ENCODE measurements around the gene PTGER3. TPM values are rescaled to one million over a fixed set of nuclear protein-coding genes. Genes with fewer than 3 reads are reported as not detected.

PTGER3 gene
- total RNA-seq, 4 donors from 2014 or later, result 23.1 to 60.8 (median 48.8) TPM

GRCh38 chr1:70970407-70970806, 77.2 kb downstream of the PTGER3 start:
- Histone ChIP-seq H3K9me3 (no peaks in the 10 kb centered on the region), H3K36me3 (no peaks in the 10 kb centered on the region), H3K4me1 (no peaks in the 10 kb centered on the region), H3K4me3 (no peak overlapping the region), H3K27ac (no peak overlapping the region), H3K27me3 (no peaks in the 10 kb centered on the region)
- TF ChIP-seq POLR2A (IDR thresholded peaks at IDR 0.05), result no peak
- TF ChIP-seq EP300 (IDR thresholded peaks at IDR 0.05), result no peak
- TF ChIP-seq, protein P1, sequence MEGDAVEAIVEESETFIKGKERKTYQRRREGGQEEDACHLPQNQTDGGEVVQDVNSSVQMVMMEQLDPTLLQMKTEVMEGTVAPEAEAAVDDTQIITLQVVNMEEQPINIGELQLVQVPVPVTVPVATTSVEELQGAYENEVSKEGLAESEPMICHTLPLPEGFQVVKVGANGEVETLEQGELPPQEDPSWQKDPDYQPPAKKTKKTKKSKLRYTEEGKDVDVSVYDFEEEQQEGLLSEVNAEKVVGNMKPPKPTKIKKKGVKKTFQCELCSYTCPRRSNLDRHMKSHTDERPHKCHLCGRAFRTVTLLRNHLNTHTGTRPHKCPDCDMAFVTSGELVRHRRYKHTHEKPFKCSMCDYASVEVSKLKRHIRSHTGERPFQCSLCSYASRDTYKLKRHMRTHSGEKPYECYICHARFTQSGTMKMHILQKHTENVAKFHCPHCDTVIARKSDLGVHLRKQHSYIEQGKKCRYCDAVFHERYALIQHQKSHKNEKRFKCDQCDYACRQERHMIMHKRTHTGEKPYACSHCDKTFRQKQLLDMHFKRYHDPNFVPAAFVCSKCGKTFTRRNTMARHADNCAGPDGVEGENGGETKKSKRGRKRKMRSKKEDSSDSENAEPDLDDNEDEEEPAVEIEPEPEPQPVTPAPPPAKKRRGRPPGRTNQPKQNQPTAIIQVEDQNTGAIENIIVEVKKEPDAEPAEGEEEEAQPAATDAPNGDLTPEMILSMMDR (IDR thresholded peaks at IDR 0.05), result no peak
- TF ChIP-seq POLR2AphosphoS5 (IDR thresholded peaks at IDR 0.05), result no peak
- DNase-seq (ENCODE audit: low spot score in 2 of 2), result no peak
- 91% methylated on average over 4 of the region's 4 CpGs for WGBS

DNA sequence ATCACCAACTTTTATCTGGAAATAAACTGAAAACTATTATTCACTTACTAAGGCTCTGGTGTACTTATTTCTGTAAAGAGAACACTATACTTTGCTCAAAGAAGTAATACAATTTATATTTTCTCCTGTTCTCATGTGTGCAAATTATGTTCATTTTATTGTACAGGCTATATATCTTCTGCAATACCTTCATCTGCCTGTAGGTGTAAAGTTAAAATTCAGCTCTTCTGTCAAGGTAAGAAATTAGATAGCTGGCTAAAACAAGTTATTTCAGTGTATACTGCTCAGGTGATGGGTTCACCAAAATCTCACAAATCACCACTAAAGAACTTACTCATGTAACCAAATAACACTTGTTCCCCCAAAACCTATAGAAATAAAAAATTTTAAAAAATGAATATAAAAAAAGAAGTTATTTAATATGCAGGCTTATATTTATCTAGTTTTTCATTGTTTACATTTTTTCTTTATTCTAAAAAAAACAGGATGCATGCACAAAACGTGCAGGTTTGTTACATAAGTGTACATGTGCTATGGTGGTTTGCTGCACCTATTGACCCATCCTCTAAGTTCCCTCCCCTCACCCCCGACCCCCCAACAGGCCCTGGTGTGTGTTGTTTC, 81.5 kb downstream of the PTGER3 start:
- no peak for TF ChIP-seq POLR2AphosphoS5 (IDR thresholded peaks at IDR 0.05)
- TF ChIP-seq, protein P1 (IDR thresholded peaks at IDR 0.05), result peak in 1 of 2 donors; percentile 34
- TF ChIP-seq EP300 (IDR thresholded peaks at IDR 0.05), result no peak
- no peak for TF ChIP-seq POLR2A (IDR thresholded peaks at IDR 0.05)
- H3K4me3 ChIP-seq, result no peak overlapping the region
- DNase-seq (ENCODE audit: low spot score in 2 of 2), result no peak
- no peaks in the 10 kb centered on the region for H3K36me3 ChIP-seq
- WGBS, result 52% methylated on average over 2 of the region's 2 CpGs
- H3K9me3 ChIP-seq, result no peaks in the 10 kb centered on the region
- H3K4me1 ChIP-seq, result peaks cover 6% of the 10 kb centered on the region
- no peak overlapping the region for H3K27ac ChIP-seq
- H3K27me3 ChIP-seq, result no peaks in the 10 kb centered on the region

GRCh38 chr1:70963374-70963773, 84.2 kb downstream of the PTGER3 start:
- H3K36me3 ChIP-seq, result no peaks in the 10 kb centered on the region
- H3K4me3 ChIP-seq, result no peak overlapping the region
- no peak overlapping the region for H3K27ac ChIP-seq
- WGBS, result 77% methylated on average over 1 of the region's 6 CpGs
- no peaks in the 10 kb centered on the region for H3K9me3 ChIP-seq
- DNase-seq (ENCODE audit: low spot score in 2 of 2), result no peak
- TF ChIP-seq, protein P1 (IDR thresholded peaks at IDR 0.05), result no peak
- H3K27me3 ChIP-seq, result no peaks in the 10 kb centered on the region
- peaks cover 6% of the 10 kb centered on the region for H3K4me1 ChIP-seq

GRCh38 chr1:70961374-70961975, 86.1 kb downstream of the PTGER3 start:
- H3K9me3 ChIP-seq, result no peaks in the 10 kb centered on the region
- H3K4me3 ChIP-seq, result no peak overlapping the region
- peaks cover 6% of the 10 kb centered on the region for H3K4me1 ChIP-seq
- 7% methylated on average over 1 of the region's 1 CpG for WGBS
- H3K36me3 ChIP-seq, result no peaks in the 10 kb centered on the region
- no peak for TF ChIP-seq POLR2A (IDR thresholded peaks at IDR 0.05)
- TF ChIP-seq, protein P1 (IDR thresholded peaks at IDR 0.05), result no peak
- no peak for TF ChIP-seq EP300 (IDR thresholded peaks at IDR 0.05)
- no peak for DNase-seq (ENCODE audit: low spot score in 2 of 2)
- no peaks in the 10 kb centered on the region for H3K27me3 ChIP-seq
- no peak overlapping the region for H3K27ac ChIP-seq

DNA sequence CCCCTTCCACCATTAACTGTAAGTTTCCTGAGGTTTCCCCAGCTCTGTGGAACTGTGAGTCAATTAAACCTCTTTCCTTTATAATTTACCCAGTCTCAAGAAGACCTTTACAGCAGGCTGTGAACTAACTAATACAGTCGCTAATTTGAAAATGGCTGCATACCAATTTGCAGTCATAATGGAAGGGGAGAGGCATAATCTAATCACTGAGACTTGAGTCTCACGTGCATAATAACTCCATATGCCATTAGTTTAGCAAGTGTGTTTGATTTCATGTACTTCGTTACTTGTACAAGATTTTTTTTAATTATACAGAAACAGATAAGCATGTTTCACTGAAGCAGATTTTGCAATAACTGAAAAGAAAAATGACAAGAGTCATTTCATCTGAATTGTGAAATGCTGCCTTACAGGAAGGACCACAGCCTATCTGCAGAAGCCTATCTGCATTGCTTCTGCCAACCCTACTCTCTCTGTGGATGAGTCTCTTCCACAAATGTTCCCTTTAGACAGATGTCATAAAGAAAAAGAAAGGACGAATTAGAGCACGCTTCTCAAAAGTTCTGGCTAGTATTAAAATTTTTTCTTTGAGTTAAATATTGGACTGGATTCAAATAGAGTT, 99.1 kb downstream of the PTGER3 start:
- Histone ChIP-seq H3K27me3 (no peaks in the 10 kb centered on the region), H3K9me3 (no peaks in the 10 kb centered on the region), H3K27ac (peak overlapping the region; percentile 74), H3K4me1 (no peaks in the 10 kb centered on the region), H3K36me3 (no peaks in the 10 kb centered on the region), H3K4me3 (peak overlapping the region; percentile 2)
- DNase-seq (ENCODE audit: low spot score in 2 of 2), result no peak
- 62% methylated on average over 5 of the region's 5 CpGs for WGBS
- TF ChIP-seq EP300 (IDR thresholded peaks at IDR 0.05), result no peak
- no peak for TF ChIP-seq POLR2AphosphoS5 (IDR thresholded peaks at IDR 0.05)
